Stimulated activated CD8-positive, alpha-beta memory T cell treated with anti-CD3 and anti-CD28 coated beads, Interleukin-12 subunit alpha, Interleukin-12 subunit beta, amount 100 ng/mL, for 4 hours (primary cell): ENCODE data around the gene ADCY5.

Experiments
- DNase-seq: peaks from one replicate; pipeline ENCODE4 v3.0.0-alpha.2; 2020; ENCODE audit warnings: low read depth

ADCY5 gene

DNA sequence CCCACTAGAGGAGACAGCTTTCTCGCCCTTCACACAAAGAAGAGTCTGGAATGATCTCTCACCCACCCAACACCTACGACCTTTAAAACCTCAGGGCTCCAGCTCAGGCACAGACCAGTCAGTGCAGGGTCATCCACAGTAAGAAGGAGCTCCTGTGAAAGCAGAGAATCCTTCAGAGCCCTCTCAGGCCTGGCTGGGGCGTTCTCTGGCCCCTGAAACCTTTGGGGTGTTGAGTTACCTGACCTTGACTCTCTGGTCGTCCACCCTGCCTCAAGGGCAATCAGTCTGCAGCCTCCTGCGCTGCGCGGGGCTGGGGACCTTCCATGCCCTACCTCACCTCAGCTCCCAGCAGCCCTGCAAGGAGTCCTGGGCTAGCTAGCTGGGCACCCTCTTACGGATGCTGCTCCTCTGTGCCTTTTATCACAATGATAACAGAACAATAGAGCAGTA lies 106.2 kb downstream of the ADCY5 start:
- no peak for DNase-seq

DNA sequence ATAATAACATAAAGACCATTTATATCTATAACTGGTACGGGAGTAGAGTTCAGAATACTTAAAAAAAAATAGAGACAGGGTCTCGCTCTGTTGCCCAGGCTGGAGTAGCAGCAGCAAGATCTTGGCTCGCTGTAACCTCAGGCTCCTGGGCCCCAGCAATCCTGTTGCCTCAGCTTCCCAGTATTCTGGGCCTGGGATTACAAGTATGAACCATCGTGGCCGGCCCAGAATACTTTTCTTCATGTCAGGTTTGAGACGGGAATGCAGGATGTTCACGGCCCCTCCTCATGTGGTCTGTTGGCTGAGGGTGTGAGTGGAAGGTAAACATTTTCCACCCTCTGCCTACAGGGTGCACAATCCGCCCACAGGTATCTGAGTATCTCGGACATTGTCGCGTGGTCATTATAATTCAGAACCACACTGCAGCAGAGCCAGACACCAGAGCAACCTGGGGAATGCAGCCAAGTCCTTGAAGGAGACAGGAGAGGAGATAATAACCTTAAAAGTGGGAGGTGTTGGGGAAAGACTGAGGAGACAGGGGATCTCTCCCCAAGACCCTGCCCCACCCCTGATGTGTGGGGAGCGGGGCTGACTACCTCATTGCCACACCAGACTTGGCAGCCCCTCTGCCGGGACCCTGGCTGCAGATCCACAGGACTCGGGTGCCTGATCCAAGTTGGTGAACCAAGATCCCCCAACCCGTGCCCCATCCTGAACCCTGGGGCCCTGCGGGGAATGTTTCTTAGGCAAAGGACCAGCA lies 106.8 kb downstream of the ADCY5 start:
- no peak for DNase-seq

DNA sequence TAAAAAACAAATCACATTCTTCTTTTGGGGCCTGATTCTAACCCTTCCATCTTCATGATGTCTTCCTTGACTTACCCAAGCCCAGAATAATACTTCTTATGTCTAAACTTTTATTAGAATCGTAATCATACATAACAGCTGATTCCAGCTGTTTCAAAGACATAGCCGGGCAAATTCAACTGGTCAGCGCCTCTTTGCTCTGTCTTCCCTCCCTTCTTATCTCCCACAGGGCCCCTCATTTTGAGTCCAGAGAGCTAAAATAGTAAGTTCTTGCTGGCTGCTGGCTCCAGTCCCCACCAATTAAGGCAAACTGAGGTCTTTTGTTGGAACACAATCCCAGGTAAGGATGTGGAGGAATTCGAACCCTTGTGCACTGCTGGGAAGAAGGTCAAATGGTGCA lies 108.6 kb downstream of the ADCY5 start:
- no peak for DNase-seq

DNA sequence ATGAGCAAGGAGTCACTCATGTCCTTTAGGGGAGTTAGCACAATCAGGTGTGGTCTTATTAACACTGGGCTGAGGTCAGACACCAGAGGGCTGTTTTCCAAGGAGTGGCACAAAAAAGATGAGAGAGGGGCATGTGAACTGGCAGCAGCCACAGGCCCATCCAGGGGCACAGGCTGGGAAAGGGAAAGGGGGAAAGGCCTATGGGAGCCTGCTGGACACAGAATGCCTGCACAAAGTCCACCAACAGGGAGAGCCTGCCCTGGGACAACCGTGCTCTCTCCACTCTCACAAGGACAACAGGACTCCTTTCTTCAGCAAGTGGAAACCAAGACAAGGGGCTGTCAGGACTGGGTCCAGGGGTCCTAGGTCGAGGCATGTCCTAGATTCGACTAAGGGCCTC lies 109.6 kb downstream of the ADCY5 start:
- no peak for DNase-seq

DNA sequence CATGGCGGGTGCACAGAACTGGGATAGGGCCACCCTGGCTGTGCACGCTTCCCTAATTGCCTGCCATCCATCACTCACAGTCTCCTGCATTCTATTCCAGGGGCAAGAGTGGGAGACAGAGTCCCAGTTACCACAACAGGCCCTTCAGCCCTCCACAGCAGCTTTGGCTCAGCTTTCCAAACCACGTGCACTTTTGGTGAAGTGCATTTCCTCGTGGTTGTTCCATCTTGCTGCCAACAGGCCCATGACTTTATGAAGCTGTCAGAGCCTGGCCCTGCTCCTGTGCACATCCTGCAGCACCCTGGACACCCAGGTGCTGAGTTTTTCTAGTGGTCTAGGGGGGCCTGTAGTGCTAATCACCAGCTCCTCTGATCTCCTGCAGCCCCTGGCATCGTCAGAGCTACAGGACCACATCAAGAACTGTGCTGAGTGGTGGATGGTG lies 110.2 kb downstream of the ADCY5 start:
- no peak for DNase-seq

DNA sequence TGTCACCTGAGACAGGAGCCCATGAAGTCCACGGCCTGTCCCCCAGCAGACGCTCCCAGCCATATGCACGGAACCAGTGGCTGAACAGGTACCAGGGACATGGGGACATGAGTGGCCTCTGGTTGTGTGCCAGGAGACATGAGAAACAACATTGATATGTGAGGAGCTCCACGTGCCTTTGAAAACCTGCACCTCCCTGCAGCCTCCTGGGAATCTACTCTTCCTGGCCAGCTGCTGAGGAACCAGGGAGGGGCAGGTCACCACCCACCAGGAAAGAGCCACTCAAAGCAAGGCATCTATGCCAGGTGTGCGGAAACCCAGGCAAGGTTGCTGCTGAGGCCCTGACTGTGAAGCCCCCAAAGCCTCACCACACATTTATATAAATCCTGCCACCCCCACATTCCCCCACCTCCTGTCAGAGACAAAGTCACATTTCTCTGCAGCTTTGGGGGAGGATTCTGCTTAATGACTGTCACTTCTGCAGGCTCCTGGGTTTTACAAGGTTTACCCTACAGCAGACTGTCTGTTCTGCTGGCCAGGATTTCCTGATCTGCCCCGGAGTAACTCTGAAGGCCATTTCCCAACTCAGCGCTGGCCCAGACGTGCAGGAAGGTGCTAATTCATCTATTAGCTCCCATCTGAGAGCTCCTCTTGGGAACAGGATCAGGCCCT lies 110.8 kb downstream of the ADCY5 start:
- no peak for DNase-seq

DNA sequence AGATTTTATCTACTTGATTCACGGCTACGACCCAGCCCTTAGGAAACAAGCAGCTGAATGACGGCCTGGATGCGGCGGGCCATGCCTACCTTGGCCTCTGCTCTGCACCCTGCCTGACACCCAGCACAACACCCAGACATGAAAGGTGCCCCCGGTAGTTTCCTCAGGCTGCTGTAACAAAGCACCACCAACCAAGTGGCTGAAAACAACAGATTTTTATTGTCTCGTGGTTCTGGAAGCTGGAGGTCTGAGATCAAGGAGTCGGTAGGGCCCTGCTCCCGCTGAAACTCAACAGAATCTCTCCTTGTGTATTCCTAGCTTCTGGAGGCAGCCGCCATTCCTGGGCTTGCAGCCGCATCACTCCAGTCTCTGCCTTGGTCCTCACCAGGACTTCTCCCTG lies 111.7 kb downstream of the ADCY5 start:
- DNase-seq, result no peak

DNA sequence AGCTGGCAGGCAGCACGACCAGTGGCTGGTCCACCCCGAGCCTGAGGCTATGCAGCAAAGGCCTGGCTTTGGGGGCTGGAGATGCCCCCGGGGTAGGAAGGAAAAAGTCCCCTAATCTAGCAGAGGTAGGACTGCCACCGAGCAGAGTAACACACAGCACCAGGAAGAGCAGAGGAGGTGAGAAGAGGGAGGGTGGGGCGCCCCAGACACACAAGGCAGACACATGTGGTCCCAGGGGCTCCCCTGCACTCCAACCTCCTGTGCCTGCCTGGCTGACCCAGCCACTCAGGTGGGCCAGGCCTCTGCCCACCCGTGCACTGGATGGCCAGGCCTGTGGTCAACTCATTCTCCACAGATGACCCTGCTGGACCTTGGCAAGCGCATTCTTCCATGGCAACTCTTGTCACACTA lies 112.4 kb downstream of the ADCY5 start:
- DNase-seq, result no peak

DNA sequence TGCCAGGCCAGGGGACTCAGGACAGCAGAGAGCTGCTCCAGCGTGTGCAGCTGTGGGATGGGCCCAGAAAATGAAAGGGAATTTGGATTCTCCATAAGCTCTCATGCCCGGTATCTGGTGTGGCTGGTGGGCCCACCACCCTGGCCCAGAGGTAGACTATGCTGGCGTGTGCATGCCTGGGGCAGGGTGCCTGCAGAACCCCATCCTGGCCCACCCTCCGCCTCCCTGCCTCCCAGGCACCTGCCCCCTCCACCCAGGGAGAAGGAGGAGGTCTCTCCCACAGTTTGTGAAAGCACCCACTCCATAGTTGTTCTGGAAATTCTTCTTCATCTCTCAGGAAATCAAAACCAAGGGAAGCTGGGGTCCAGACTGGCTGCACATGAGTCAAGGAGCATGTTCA lies 112.9 kb downstream of the ADCY5 start:
- no peak for DNase-seq

DNA sequence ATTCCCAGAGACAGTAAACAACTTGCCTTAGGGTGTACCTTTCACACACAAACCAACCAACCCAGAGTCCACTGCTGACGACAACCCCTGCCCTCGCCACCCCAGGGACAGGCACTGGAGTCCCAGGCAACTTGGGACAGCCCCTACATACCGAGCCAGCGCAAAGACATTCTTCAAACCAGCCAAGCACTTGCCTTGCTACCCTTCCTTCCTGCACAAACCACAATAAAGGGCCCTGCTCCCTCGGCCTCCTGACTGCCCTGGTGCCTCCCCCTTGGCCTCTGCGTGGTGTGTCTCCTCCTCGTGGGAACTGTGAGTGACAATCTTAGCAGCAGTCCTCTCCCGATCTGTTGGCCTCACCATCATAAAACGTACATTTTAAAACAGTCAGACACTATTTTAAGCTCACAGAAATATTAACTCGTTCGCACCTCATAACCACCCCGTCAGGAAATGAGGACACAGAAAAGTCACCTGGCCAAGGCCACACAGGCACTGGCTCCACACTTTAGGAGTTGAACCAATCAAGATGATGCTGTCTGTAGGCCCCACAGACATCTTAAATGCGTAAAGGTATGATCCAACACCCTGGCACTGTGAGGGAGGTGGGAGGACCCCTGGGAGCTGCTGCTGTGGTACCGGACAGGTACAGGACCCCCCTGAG lies 113.8 kb downstream of the ADCY5 start:
- DNase-seq, result no peak

DNA sequence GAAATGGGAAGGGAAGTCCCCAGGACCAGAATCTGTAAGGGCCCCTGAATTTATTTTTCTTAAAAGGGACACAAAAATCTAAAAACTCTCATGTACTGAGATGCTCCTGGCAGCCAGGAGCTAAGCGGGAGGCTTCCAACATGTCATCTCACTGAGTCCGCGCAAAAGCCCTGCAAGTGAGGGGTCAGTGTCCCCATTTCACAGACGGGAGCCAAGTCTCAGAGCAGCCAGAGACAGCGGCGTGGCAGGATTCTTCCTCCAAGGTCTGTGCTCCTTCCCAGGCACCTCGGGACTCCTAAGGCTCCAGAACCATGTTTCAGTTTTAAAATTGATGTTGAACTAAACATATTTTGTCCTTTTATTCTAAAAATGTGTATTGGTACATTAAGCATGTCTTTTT lies 114.8 kb downstream of the ADCY5 start:
- no peak for DNase-seq

DNA sequence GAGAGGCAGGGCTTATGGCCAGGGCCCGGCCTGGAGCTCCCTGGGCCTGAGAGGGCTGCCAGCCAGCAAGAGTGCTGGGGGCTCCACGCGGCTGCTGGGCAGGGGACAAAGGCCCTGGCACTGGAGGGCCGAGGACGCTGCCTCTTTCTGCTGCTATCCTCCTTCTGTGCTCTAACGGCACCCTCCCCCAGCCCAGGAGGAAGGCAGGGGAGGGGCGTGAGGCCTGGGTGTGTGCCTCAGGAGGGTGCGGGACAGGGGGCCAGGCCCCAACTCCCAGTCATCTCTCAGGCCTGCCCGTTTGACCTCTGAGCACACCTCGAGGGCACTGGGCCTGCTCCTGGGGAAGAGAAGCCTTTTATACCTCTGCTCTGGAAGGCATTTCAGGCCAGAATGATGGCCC lies 115.5 kb downstream of the ADCY5 start:
- DNase-seq, result no peak

DNA sequence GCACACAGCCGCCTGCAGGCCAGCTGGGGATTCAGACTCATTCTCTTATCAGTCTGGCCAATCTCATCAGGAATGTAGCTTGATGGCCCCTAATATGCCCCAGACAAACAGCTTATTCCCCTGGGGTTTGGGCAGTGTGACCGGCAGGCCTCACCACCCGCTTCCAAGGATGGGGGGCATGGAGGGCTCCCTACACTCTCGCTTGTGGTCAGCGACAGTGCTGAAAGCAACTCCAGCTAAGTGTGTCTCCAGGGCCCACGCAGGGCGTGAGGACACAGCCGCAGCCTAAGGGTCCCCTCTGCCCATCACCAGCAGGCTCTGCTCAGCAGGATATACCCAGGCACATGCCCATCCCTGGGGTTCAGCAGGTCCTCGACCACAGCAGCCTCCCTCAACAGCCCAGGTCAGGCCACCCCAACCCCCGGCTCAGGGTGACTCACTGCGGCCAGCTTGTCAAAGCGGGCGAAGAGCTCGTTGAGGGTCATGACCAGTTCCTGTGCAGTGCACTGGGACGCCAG lies 116.7 kb downstream of the ADCY5 start:
- no peak for DNase-seq

DNA sequence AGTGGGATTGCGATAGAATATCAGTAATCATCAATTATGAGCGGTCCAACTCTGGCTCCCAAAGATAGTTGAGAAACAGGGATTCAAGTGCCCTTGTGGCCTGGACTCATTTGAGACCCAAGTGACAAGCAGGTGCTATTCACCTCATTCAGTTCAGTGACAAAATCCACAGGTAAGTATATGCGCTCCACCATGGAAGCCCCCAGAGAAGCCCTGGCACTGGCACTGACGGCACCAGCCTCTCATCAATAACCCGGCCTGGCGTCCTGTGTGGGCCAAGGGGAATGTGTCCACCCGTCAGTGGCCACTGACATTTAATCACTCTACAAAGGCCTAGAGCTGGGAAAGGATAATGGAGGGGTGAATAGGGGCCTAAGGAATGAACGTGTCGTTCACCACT lies 117.2 kb downstream of the ADCY5 start:
- no peak for DNase-seq

DNA sequence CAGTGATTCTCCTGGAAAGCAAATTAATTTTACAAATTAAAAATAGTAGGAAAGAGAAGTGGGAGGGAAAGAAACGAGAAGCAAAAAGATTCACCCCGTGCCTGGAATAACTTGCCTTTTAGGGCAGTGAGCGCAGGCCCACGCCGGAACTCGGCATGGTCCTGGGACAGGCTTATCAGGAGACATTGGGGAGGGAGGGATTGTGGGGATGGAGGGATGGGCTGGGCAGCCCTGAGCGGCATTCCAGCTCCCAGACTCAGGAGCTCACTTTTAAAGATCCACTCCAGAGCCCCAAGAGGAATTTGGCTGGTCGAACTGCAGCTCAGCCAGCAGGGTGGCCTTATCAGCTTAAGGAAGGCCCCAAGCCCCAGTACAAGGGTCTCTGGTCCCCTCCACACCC lies 117.9 kb downstream of the ADCY5 start:
- no peak for DNase-seq

DNA sequence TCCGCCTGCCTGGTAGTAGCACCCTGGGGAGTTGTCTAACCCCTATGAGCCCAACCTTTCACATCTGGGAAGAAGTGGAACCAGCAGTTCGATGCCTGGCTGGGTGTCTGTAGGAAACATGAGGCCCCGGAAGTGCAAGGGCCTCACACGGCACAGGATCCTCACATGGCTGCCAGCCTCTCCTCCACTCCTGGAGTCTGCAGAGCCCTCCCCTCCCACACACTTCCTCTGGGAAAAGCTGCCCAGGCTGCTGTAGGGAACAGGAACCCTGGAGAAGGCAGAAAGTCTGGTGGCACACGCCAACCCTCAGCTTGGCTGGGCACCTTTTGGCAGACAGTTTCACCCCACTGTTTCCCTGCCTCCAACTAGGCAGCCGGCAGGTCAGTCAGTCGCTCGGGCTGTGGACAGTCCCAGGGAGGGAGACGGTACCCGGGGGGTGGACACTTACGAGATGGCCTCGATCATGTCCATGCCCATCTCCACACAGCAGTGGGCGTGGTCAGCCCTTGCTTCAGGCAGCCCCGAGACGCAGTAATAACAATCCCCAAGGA lies 118.4 kb downstream of the ADCY5 start:
- no peak for DNase-seq

DNA sequence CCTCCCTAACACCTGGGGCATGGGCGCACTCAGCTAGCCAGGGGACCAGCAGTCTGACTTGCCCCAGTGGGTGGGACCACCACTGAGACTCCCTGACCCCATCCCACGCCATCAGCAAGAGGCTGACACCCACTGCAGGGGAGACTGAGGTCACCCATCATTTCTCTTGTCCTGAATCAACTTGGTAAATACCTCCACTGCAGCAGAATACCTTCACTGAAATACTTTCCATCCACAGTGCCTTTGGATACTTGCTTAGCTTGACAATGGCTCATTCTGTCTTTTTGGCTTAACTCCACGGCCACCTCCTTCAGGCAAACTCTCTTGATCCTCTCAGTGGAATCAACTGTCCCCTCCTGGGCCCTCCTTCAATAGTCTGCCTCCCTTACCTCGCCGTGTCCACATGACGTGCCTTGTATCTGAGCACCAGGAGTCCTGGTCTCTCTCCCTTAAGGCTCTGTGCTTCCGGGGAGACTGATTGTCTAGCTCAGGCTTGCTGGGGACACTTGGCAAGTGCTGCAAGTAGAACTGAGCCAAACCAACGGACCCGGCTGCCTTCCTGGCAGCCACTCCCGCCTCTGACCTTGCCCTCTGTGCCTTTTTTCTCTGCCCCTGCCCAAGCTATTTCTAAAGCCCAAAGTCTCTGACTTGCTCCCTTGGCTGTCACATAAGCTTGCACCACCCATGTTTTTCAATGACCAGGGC lies 119.1 kb downstream of the ADCY5 start:
- no peak for DNase-seq

DNA sequence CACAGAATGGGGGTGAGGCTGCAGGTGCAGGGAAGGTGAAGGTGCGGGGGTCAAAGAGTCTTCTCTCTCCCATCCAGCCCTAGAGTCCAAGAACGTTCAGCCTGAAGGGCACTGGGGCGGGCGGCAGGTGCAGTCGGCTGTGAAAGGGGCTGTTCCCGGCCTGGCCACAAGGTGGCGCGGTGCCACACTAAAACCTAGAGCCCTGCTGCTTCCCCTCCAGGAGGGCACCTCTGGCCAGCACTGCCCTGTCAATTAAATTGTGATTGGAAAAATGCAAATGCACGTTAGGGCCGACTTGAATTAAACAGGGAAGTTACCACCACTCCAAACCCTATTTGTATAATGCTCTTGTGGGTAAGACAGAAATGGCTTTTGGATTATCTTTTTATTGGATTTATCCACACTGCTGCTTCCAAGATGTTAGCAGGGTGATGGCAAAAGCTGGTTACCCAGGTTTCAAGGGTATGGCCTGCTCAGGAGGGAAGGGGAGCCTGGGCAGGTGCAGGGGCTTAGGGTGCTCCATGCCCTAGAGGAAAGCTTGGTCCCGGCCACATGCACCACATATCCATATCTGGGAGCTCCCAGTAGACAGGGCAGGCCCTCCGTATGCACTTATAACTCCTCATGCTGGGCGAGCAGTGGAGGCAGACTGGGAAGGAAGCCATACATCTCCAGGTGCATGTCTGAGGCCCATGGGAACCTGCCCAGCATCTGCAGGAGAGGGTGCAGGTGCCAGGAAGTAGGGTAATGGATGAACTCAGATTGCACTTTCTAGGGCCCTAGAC lies 119.8 kb downstream of the ADCY5 start:
- peak; percentile 37 for DNase-seq

DNA sequence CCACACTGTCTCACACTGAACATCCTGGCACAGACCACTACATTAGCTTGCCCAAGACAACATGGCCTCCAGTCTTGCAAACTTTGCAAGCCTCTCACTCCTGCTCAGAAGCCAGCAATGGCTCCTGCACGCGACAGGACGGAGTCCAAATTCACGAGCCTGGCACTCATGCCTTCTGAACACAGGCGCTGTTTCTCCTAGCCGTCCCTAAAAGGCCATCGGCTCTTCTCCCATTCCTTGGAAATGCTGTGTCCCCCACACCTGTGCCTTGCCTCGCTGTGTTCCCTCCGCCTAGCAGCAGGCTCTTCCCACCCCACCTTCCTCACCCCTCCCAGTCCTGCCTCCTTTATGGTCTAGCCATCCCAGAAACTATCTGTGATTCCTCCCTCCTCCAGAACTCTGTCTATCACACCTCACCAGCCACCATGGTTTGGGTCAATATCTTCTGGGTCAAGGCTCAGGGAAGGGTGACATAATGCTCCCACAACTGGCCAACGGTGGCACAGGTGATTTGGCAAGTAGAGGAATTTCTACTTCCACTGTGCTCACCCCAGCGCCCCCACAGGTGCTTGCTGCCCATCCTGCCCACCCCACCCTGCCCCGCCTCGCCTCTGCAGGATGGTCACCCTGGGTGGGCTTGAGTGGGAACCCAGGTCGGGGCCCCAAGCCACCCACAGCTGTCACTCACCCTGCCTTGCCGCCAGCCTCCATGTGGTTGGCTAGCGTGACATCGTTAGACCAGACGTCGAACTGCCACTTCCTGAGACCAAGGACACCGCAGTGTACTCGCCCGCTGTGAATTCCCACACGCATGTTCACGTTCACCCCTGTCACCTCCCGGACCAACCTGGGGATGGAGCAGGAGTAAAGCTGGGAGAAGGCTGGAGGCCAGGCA lies 120.7 kb downstream of the ADCY5 start:
- DNase-seq, result no peak

DNA sequence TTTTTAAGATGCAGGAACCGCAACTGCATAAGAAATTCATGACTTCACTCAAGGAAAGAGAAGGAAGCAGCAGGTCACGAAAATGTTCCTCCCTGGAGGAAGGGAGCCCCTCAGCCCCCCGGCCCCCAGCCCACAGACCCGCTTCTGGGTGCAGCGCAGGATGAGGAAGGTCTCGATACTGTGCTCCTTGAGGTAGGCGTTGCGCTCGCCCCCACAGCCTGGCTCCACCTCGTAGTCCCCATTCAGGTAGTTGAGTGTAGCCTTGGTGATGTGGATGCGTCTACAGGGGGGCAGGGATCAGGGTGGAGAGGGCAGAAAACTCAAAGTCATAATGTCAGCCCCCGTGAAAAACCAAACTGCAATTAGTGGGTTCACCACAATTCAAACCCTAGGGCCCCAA lies 121.4 kb downstream of the ADCY5 start:
- DNase-seq, result no peak
